ENCODE results near the gene PRSS38.

Gene PRSS38

DNA sequence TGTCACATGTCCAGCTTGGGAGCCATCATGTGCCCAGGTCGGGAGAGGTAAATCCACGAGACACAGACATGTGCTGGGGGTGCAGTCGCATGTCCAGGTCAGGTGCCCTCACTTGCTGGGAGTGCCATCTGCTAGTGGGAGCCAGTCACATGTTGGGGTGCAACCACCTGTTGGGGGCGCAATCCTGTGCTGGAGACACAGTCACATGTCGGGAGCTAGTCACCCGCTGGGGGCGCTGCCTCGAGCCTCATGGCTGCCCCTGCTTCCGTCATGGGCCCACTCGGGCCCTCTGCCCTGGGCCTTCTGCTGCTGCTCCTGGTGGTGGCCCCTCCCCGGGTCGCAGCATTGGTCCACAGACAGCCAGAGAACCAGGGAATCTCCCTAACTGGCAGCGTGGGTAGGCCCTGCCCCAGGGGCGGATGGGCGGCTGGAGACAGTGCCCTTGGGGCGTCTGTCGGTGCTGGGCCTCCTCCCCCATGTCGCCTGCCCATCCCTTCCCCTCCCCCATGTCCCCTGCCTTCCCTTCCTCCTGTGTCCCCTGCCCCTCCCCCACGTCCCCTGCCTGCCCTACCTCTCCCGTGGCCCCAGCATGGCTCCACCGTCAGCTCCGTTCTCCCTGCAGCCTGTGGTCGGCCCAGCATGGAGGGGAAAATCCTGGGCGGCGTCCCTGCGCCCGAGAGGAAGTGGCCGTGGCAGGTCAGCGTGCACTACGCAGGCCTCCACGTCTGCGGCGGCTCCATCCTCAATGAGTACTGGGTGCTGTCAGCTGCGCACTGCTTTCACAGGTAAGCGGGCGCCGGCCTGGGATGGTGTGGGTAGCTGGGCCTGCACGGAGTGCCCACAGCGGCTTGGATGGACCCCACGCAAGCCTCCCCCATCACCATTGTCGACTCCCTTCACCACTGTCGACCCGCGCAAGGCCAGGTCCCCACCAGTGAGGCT is at the start of gene PRSS38:
PRSS38 (plus strand) TSS at position 208 of the 942 bp plus-strand sequence; CDS start at position 250, 42 bp downstream.
- H3K36me3 Mint-ChIP-seq (ENCODE audit: low read depth), result peaks cover 5% of the 10 kb centered on the region
- H3K4me1 Mint-ChIP-seq (ENCODE audit: low read depth), result peaks cover 4% of the 10 kb centered on the region
- H3K4me3 Mint-ChIP-seq, result no peak within 1 kb of the TSS
- H3K9me3 Mint-ChIP-seq, result peaks cover 21% of the 10 kb centered on the region
- no peak within 1 kb of the TSS for H3K27ac Mint-ChIP-seq
- H3K27me3 Mint-ChIP-seq, result no peaks in the 10 kb centered on the region

- peaks cover 36% of the 10 kb centered on the region for H3K36me3 Mint-ChIP-seq (ENCODE audit: low read depth)
- no peaks in the 10 kb centered on the region for H3K27me3 Mint-ChIP-seq
- no peaks in the 10 kb centered on the region for H3K9me3 Mint-ChIP-seq
- peak overlapping the region; percentile 20 for H3K4me3 Mint-ChIP-seq
- peak overlapping the region; percentile 45 for H3K27ac Mint-ChIP-seq
- H3K4me1 Mint-ChIP-seq (ENCODE audit: low read depth), result peaks cover 71% of the 10 kb centered on the region
Observed at GRCh38 chr1:227766015-227766634, 49.4 kb upstream of the PRSS38 start.

DNA sequence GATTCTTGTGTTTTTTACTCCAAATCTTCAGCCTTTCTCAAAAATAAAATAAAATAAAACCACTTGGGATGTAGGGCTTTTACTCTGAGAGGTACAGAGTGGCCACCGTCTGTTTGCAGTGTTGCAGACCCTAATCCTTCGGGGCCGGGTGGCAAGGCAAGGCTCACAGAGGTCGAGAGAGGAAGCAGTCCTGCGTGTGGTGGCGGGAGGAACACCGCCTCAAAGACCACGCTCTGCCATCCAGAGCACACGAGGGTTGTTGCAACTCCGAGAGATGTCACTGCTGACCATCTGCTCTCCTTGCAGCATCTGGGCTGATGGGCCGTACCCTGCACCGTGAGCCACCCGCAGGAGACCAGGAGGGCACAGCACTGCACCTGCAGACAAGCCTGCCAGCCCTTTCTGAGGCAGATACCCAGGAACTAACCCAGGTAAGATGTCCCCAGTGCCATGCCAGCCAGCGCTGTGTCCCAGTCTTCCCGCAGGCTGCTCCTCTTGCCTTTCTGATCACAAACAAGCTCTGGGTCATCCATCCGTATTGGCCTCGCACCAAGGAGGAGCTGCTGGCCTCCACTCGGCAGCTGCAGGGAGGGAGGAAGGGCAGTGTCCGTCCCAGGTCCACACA is 48.7 kb upstream of the PRSS38 start:
- Mint-ChIP-seq H3K36me3 (ENCODE audit: low read depth) (peaks cover 31% of the 10 kb centered on the region), H3K9me3 (no peaks in the 10 kb centered on the region), H3K27ac (peak overlapping the region; percentile 45), H3K27me3 (no peaks in the 10 kb centered on the region), H3K4me3 (no peak overlapping the region), H3K4me1 (ENCODE audit: low read depth) (peaks cover 64% of the 10 kb centered on the region)

- H3K9me3 Mint-ChIP-seq, result no peaks in the 10 kb centered on the region
- no peak overlapping the region for H3K4me3 Mint-ChIP-seq
- no peaks in the 10 kb centered on the region for H3K27me3 Mint-ChIP-seq
- H3K36me3 Mint-ChIP-seq (ENCODE audit: low read depth), result peaks cover 36% of the 10 kb centered on the region
- H3K27ac Mint-ChIP-seq, result peak overlapping the region; percentile 22
- peaks cover 61% of the 10 kb centered on the region for H3K4me1 Mint-ChIP-seq (ENCODE audit: low read depth)
Observed at GRCh38 chr1:227767401-227768124, 47.9 kb upstream of the PRSS38 start.

DNA sequence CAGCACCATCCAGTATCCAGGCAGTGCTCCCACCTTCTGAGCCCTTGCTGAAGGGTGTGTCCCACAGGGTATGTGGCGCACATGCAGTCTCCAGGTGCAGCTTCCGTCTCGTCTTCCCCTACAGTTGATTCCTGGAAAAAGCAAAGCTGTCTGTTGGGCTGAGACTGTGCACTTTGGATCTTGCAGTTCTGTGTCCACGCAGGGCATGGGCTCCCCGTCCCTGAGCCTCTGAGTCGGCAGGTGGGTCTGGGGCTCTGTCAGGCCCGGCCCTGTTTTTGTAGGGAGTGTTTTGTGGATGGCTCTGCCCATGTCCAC is 47.4 kb upstream of the PRSS38 start:
- Mint-ChIP-seq H3K9me3 (no peaks in the 10 kb centered on the region), H3K27me3 (no peaks in the 10 kb centered on the region), H3K4me3 (no peak overlapping the region), H3K4me1 (ENCODE audit: low read depth) (peaks cover 60% of the 10 kb centered on the region), H3K36me3 (ENCODE audit: low read depth) (peaks cover 36% of the 10 kb centered on the region), H3K27ac (no peak overlapping the region)

GRCh38 chr1:227768640-227769039 is 46.8 kb upstream of the PRSS38 start:
- H3K9me3 Mint-ChIP-seq, result no peaks in the 10 kb centered on the region
- no peak overlapping the region for H3K27ac Mint-ChIP-seq
- H3K4me1 Mint-ChIP-seq (ENCODE audit: low read depth), result peaks cover 61% of the 10 kb centered on the region
- peaks cover 36% of the 10 kb centered on the region for H3K36me3 Mint-ChIP-seq (ENCODE audit: low read depth)
- no peak overlapping the region for H3K4me3 Mint-ChIP-seq
- no peaks in the 10 kb centered on the region for H3K27me3 Mint-ChIP-seq

GRCh38 chr1:227769047-227769935 is 46.2 kb upstream of the PRSS38 start:
- H3K4me1 Mint-ChIP-seq (ENCODE audit: low read depth), result peaks cover 61% of the 10 kb centered on the region
- peaks cover 36% of the 10 kb centered on the region for H3K36me3 Mint-ChIP-seq (ENCODE audit: low read depth)
- H3K4me3 Mint-ChIP-seq, result no peak overlapping the region
- no peak overlapping the region for H3K27ac Mint-ChIP-seq
- no peaks in the 10 kb centered on the region for H3K9me3 Mint-ChIP-seq
- no peaks in the 10 kb centered on the region for H3K27me3 Mint-ChIP-seq

DNA sequence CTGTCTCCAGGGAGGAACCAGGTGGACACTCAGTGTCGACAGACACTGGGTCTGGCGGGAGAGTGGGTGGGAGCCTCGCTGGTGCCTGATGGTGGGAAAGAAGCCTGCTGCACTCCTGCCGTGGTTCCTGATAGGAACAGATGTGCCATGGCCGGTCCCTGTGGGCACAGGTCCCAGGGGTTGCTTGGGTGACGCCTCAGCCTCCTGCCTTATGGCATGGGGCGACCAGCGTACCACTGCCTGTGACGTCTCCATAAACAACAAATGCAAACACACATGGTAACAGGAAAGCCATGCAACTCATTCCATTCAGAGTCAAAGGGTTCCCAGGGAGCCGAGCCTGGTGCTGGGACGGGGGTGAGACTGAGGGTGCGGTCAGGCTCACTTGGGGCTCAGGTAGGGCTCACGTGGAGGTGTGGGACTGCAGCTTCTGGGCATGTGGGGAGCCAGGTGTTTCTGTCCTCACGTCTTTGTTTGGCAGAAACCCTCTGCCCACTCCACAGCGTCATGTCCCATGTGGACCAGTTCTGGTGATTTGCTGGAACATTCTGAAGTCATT is 45.5 kb upstream of the PRSS38 start:
- Mint-ChIP-seq H3K4me1 (ENCODE audit: low read depth) (peaks cover 60% of the 10 kb centered on the region), H3K9me3 (no peaks in the 10 kb centered on the region), H3K36me3 (ENCODE audit: low read depth) (peaks cover 39% of the 10 kb centered on the region), H3K4me3 (no peak overlapping the region), H3K27ac (no peak overlapping the region), H3K27me3 (no peaks in the 10 kb centered on the region)

DNA sequence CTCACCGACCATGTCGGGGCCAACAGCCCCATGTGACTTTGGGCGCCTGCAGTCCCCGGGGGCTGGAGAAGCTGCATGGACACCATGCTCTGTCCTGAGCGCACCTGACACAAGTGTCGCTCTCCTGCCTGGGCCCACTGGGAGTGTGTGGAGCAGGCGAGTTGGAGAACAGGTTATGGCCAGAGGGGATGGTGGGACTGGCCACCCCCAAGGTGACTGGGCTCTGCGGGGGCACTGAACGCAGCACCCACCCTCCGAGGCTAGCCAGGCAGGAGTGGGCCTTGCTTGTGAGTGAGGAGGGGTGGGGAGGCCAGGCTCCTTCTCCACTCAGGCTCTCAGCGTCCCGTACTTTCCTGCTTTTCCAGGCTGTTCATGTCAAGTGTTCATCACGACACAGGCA is 44.7 kb upstream of the PRSS38 start:
- H3K36me3 Mint-ChIP-seq (ENCODE audit: low read depth), result peaks cover 39% of the 10 kb centered on the region
- no peak overlapping the region for H3K27ac Mint-ChIP-seq
- H3K4me1 Mint-ChIP-seq (ENCODE audit: low read depth), result peaks cover 52% of the 10 kb centered on the region
- no peaks in the 10 kb centered on the region for H3K9me3 Mint-ChIP-seq
- no peaks in the 10 kb centered on the region for H3K27me3 Mint-ChIP-seq
- H3K4me3 Mint-ChIP-seq, result no peak overlapping the region

DNA sequence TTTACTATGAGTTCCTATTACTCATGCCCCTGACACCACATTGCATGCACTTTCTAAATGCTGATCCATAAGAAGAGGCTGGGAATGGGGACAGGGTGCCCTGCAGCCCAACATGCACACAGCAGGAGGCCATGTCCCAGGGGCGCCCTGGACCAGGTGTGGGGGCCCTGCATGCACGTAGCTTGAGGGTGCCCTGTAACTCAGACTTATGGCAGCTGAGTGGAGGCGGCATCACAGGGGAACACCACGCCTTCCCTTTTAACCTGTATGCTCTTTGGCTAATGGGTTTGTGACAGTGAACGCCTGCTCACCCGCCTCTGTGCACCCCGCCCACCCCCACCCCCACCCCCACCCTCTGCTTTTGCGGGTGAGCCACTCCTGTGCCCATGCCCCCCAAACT is 44.1 kb upstream of the PRSS38 start:
- no peaks in the 10 kb centered on the region for H3K9me3 Mint-ChIP-seq
- H3K36me3 Mint-ChIP-seq (ENCODE audit: low read depth), result peaks cover 39% of the 10 kb centered on the region
- H3K4me3 Mint-ChIP-seq, result no peak overlapping the region
- no peaks in the 10 kb centered on the region for H3K27me3 Mint-ChIP-seq
- H3K4me1 Mint-ChIP-seq (ENCODE audit: low read depth), result peaks cover 47% of the 10 kb centered on the region
- H3K27ac Mint-ChIP-seq, result no peak overlapping the region

DNA sequence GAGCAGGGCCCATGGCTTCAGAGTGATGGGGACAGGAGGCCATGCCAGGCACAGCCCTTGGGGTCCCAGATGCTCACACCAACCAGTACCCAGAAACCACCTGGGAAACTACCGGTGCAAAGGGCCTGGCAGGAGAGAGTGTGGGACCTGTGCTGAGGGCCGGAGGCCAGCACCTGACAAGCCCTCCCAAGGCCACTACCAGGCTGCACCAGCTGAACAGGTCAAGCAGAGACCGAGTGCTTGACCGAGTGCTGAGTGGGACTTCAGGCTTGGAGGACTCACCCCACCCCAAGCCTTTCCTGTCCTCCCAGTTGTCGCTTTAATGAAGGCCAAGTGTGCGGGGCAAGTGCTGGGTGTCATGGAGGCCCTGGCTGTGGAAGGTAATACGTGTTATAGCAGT is 43.7 kb upstream of the PRSS38 start:
- peaks cover 39% of the 10 kb centered on the region for H3K36me3 Mint-ChIP-seq (ENCODE audit: low read depth)
- no peaks in the 10 kb centered on the region for H3K9me3 Mint-ChIP-seq
- no peak overlapping the region for H3K4me3 Mint-ChIP-seq
- no peak overlapping the region for H3K27ac Mint-ChIP-seq
- no peaks in the 10 kb centered on the region for H3K27me3 Mint-ChIP-seq
- peaks cover 42% of the 10 kb centered on the region for H3K4me1 Mint-ChIP-seq (ENCODE audit: low read depth)

GRCh38 chr1:227773558-227773957 is 41.9 kb upstream of the PRSS38 start:
- H3K4me1 Mint-ChIP-seq (ENCODE audit: low read depth), result peaks cover 26% of the 10 kb centered on the region
- peaks cover 25% of the 10 kb centered on the region for H3K36me3 Mint-ChIP-seq (ENCODE audit: low read depth)
- no peak overlapping the region for H3K4me3 Mint-ChIP-seq
- no peaks in the 10 kb centered on the region for H3K27me3 Mint-ChIP-seq
- no peak overlapping the region for H3K27ac Mint-ChIP-seq
- H3K9me3 Mint-ChIP-seq, result no peaks in the 10 kb centered on the region

DNA sequence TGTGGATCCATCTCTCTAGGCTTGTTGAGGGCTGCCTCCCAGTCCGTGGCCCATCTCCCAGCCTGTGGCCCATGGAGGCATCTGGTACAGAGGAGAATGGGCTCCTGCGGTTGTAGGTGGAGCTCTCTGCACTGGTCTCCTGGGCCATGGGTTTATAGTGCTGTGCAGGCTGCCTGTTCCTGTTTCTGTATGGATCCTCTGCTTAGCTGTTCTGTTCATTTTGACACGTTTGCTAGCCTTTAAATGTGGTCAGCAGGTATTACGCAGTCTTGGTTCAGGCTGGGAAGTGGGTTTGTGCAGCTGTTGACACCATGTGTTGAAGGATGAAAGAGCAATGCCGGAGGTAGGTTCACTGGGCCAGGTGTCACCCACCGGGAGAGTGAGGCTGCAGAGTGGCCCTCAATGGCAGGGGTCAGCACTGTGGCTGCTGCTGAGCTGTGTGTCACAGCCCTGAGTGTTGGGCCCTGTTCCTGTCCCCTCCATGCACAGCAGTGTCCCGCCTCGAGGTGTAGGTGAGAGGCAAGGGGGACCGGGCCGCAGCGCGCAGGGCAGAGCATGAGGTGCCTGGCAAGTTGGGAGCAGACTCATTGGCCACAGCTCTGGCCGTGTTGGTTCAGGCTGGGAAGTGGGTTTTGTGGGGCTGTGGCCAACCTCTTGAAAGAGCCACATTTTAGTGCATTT is 41.3 kb upstream of the PRSS38 start:
- peaks cover 26% of the 10 kb centered on the region for H3K4me1 Mint-ChIP-seq (ENCODE audit: low read depth)
- H3K27me3 Mint-ChIP-seq, result no peaks in the 10 kb centered on the region
- no peaks in the 10 kb centered on the region for H3K9me3 Mint-ChIP-seq
- H3K4me3 Mint-ChIP-seq, result no peak overlapping the region
- H3K27ac Mint-ChIP-seq, result peak overlapping the region; percentile 31
- H3K36me3 Mint-ChIP-seq (ENCODE audit: low read depth), result peaks cover 20% of the 10 kb centered on the region
